HepG2 (cell line): ENCODE data around the gene CCL19. TPM values are rescaled to one million over a fixed set of nuclear protein-coding genes. Genes with fewer than 3 reads are reported as not detected.

Experiments used
- BCL3 ChIP-seq: sonication (generic); formaldehyde crosslinking; IDR thresholded peaks from 2 replicates; pipeline ENCODE4 v1.5.1; 2020; ENCODE audit warnings: mild to moderate bottlenecking, missing genetic modification reagents, moderate library complexity
- GABPB1 ChIP-seq: IDR thresholded peaks from 2 replicates; pipeline ENCODE4 v1.6.1; 2016; ENCODE audit warnings: mild to moderate bottlenecking, missing genetic modification reagents, moderate library complexity, missing compliant biosample characterization
- GTF3A ChIP-seq: sonication (generic); formaldehyde crosslinking; conservative IDR thresholded peaks from 2 replicates; pipeline ENCODE4 v1.4.0; 2020; ENCODE audit warnings: mild to moderate bottlenecking, missing genetic modification reagents
- HNF4G ChIP-seq, 2 experiments: sonication (generic) in 1 of 2; formaldehyde crosslinking in 1 of 2; IDR thresholded peaks; 2 replicates each; pipeline versions ENCODE4 v1.4.0 to v1.6.1; 2011 to 2020; ENCODE audit warnings: borderline replicate concordance in 2 of 2, low read depth in 2 of 2, mild to moderate bottlenecking in 2 of 2, low read length in 1 of 2, missing genetic modification reagents in 1 of 2, moderate library complexity in 1 of 2
- HOXA3 ChIP-seq: sonication (generic); formaldehyde crosslinking; IDR thresholded peaks from 2 replicates; pipeline ENCODE4 v1.5.0; 2020; ENCODE audit warnings: missing genetic modification reagents
- KDM4B ChIP-seq: sonication (generic); formaldehyde crosslinking; IDR thresholded peaks from 2 replicates; pipeline ENCODE4 v1.4.0; 2020; ENCODE audit warnings: missing genetic modification reagents
- LRRFIP1 ChIP-seq: sonication (generic); formaldehyde crosslinking; conservative IDR thresholded peaks from 2 replicates; pipeline ENCODE4 v1.4.0; 2020; ENCODE audit warnings: missing genetic modification reagents
- MTA1 ChIP-seq: sonication (generic); formaldehyde crosslinking; IDR thresholded peaks from 2 replicates; pipeline ENCODE4 v1.4.0; 2020; ENCODE audit warnings: missing genetic modification reagents, mild to moderate bottlenecking, borderline replicate concordance
- ONECUT2 ChIP-seq: sonication (generic); formaldehyde crosslinking; IDR thresholded peaks from 2 replicates; pipeline ENCODE4 v1.4.0; 2020; ENCODE audit warnings: missing genetic modification reagents
- SNAPC2 ChIP-seq: sonication (generic); formaldehyde crosslinking; IDR thresholded peaks from 2 replicates; pipeline ENCODE4 v1.8.1; 2022; ENCODE audit warnings: mild to moderate bottlenecking, missing genetic modification reagents
- THAP11 ChIP-seq: IDR thresholded peaks from 2 replicates; pipeline ENCODE4 v1.6.1; 2016; ENCODE audit warnings: missing biosample characterization, missing genetic modification reagents
- ZBTB8A ChIP-seq: sonication (generic); formaldehyde crosslinking; IDR thresholded peaks from 2 replicates; pipeline ENCODE4 v1.4.0; 2020; ENCODE audit warnings: mild to moderate bottlenecking, low read depth, missing genetic modification reagents, borderline replicate concordance
- ZNF207 ChIP-seq: fragments of 450-650 bp; IDR thresholded peaks from 2 replicates; pipeline ENCODE4 v1.6.1; 2016; ENCODE audit warnings: antibody characterized with exemption, borderline replicate concordance
- ZNF253 ChIP-seq: sonication (generic); formaldehyde crosslinking; IDR thresholded peaks from 2 replicates; pipeline ENCODE4 v1.8.0; 2022; ENCODE audit warnings: mild to moderate bottlenecking, missing genetic modification reagents, borderline replicate concordance
- ZSCAN30 ChIP-seq: sonication (generic); formaldehyde crosslinking; IDR thresholded peaks from 2 replicates; pipeline ENCODE4 v1.5.0; 2020; ENCODE audit warnings: mild to moderate bottlenecking, missing genetic modification reagents
- polyA plus RNA-seq, 8 experiments: library from polyadenylated mRNA; depleted of rRNA in 3 of 8; stranded (reverse) in 7 of 8; unstranded in 1 of 8; fragments of >200 nt; fragmentation: Illumina TruSeq in 4 of 8; extraction: Trizol in 4 of 8; gene quantifications; 2 replicates each; pipeline versions ENCODE4 v1.2.1 to v1.2.3, GENCODE V29; 2011 to 2016; ENCODE audit warnings: low read depth in 4 of 8, missing spikeins in 1 of 8, mixed read lengths in 1 of 8; ENCODE audit not compliant: insufficient read depth in 1 of 8
- total RNA-seq, 5 experiments: library from RNA; depleted of rRNA; stranded (reverse); fragments of >200 nt; fragmentation: Illumina TruSeq; extraction: Trizol; gene quantifications; 2 replicates each; pipeline ENCODE4 v1.2.3, GENCODE V29; 2016; ENCODE audit warnings: low read depth in 1 of 5
- TF ChIP-seq, protein P1 (sequence below): sonication (generic); formaldehyde crosslinking; IDR thresholded peaks from 2 replicates; pipeline ENCODE4; 2020; ENCODE audit warnings: missing genetic modification reagents, mild to moderate bottlenecking, borderline replicate concordance
- TF ChIP-seq, protein P2 (sequence below): sonication (generic); formaldehyde crosslinking; IDR thresholded peaks from 2 replicates; pipeline ENCODE4 v1.4.0; 2020; ENCODE audit warnings: missing genetic modification reagents
- TF ChIP-seq, protein P3 (sequence below): sonication (generic); formaldehyde crosslinking; IDR thresholded peaks from 2 replicates; pipeline ENCODE4 v1.4.0; 2020; ENCODE audit warnings: mild to moderate bottlenecking, missing genetic modification reagents

CCL19 gene
- total and polyA plus RNA-seq, 2 of the 13 experiments (the other 11 are each of a cell fraction or from before 2014, with no cell fraction given): not detected

GRCh38 chr9:34688329-34689115 is 2.6 kb downstream of the CCL19 start (continued):
- TF ChIP-seq LRRFIP1 (no peak), MTA1 (CRISPR knock-in tag) (peak; percentile 94), ZSCAN30 (CRISPR knock-in tag) (no peak), THAP11 (CRISPR knock-in tag) (peak; percentile 48), ONECUT2 (CRISPR knock-in tag) (no peak), GTF3A (CRISPR knock-in tag) (no peak), BCL3 (no peak), HOXA3 (CRISPR knock-in tag) (peak; percentile 33; the same call in 1 of the 2 replicates), SNAPC2 (no peak), HNF4G (IDR thresholded peaks at IDR 0.05; ENCODE audit: borderline replicate concordance, low read depth, low read length) (peak; percentile 81), HNF4G (CRISPR knock-in tag; IDR thresholded peaks at IDR 0.05; ENCODE audit: borderline replicate concordance, low read depth) (peak; percentile 52; the same call in 1 of the 2 replicates), ZNF207 (no peak), ZBTB8A (no peak), ZNF253 (no peak), KDM4B (CRISPR knock-in tag) (no peak), GABPB1 (CRISPR knock-in tag) (no peak; the same call in 1 of the 2 replicates)
- TF ChIP-seq, protein P1, sequence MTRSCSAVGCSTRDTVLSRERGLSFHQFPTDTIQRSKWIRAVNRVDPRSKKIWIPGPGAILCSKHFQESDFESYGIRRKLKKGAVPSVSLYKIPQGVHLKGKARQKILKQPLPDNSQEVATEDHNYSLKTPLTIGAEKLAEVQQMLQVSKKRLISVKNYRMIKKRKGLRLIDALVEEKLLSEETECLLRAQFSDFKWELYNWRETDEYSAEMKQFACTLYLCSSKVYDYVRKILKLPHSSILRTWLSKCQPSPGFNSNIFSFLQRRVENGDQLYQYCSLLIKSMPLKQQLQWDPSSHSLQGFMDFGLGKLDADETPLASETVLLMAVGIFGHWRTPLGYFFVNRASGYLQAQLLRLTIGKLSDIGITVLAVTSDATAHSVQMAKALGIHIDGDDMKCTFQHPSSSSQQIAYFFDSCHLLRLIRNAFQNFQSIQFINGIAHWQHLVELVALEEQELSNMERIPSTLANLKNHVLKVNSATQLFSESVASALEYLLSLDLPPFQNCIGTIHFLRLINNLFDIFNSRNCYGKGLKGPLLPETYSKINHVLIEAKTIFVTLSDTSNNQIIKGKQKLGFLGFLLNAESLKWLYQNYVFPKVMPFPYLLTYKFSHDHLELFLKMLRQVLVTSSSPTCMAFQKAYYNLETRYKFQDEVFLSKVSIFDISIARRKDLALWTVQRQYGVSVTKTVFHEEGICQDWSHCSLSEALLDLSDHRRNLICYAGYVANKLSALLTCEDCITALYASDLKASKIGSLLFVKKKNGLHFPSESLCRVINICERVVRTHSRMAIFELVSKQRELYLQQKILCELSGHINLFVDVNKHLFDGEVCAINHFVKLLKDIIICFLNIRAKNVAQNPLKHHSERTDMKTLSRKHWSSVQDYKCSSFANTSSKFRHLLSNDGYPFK (CRISPR knock-in tag): no peak
- TF ChIP-seq, protein P2, sequence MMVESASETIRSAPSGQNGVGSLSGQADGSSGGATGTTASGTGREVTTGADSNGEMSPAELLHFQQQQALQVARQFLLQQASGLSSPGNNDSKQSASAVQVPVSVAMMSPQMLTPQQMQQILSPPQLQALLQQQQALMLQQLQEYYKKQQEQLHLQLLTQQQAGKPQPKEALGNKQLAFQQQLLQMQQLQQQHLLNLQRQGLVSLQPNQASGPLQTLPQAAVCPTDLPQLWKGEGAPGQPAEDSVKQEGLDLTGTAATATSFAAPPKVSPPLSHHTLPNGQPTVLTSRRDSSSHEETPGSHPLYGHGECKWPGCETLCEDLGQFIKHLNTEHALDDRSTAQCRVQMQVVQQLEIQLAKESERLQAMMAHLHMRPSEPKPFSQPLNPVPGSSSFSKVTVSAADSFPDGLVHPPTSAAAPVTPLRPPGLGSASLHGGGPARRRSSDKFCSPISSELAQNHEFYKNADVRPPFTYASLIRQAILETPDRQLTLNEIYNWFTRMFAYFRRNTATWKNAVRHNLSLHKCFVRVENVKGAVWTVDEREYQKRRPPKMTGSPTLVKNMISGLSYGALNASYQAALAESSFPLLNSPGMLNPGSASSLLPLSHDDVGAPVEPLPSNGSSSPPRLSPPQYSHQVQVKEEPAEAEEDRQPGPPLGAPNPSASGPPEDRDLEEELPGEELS (CRISPR knock-in tag): no peak; the same call in none of the 2 replicates
- TF ChIP-seq, protein P3, sequence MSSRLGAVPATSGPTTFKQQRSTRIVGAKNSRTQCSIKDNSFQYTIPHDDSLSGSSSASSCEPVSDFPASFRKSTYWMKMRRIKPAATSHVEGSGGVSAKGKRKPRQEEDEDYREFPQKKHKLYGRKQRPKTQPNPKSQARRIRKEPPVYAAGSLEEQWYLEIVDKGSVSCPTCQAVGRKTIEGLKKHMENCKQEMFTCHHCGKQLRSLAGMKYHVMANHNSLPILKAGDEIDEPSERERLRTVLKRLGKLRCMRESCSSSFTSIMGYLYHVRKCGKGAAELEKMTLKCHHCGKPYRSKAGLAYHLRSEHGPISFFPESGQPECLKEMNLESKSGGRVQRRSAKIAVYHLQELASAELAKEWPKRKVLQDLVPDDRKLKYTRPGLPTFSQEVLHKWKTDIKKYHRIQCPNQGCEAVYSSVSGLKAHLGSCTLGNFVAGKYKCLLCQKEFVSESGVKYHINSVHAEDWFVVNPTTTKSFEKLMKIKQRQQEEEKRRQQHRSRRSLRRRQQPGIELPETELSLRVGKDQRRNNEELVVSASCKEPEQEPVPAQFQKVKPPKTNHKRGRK: no peak
